Body of pancreas (tissue), 4 donors: ENCODE measurements around the gene IDUA.

Source experiments
- POLR2A ChIP-seq, 3 donors: fragments of 450-650 bp; IDR thresholded peaks; one replicate each; pipeline ENCODE4 v1.6.1; 2016; ENCODE audit warnings: antibody characterized with exemption in 3 of 3, mild to moderate bottlenecking in 2 of 3
- TF ChIP-seq, protein P1 (sequence below), 7 experiments: fragments of 450-650 bp in 4 of 7; fragments of 200-600 bp in 3 of 7; sonication (generic) in 3 of 7; IDR thresholded peaks; one replicate each; pipeline ENCODE4 v1.5.1; 2016 to 2019; ENCODE audit warnings: antibody characterized with exemption in 7 of 7

DNA sequence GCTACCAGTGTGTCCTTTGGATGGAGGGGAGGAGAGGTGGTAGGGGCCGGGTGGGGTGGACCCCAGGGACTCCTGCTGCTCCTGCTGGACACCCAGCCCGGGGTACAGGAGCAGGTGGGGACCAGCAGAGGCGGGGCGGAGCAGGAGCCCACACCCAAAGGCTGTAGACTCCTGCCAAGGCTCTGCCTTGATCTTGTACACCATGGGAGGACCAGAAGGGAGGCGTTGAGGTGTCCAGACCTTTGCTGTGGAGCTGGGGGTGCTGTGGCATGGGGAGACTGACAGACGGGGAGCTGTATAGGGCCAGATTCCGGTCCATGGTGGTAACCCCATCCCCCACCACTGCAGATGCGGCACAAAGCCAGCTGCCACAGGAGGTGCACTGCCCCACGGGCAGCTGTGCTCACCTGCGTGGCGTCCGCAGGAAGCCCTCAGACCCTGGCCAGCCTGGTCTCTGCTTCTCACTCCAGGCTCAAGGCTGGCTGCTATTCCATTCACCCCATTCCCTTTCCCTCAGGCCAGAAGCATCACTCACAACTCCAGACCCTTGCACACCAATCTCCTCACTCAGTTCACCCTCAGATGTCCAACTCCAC, 11.3 kb downstream of the IDUA start:
- TF ChIP-seq, protein P1, sequence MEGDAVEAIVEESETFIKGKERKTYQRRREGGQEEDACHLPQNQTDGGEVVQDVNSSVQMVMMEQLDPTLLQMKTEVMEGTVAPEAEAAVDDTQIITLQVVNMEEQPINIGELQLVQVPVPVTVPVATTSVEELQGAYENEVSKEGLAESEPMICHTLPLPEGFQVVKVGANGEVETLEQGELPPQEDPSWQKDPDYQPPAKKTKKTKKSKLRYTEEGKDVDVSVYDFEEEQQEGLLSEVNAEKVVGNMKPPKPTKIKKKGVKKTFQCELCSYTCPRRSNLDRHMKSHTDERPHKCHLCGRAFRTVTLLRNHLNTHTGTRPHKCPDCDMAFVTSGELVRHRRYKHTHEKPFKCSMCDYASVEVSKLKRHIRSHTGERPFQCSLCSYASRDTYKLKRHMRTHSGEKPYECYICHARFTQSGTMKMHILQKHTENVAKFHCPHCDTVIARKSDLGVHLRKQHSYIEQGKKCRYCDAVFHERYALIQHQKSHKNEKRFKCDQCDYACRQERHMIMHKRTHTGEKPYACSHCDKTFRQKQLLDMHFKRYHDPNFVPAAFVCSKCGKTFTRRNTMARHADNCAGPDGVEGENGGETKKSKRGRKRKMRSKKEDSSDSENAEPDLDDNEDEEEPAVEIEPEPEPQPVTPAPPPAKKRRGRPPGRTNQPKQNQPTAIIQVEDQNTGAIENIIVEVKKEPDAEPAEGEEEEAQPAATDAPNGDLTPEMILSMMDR (IDR thresholded peaks at IDR 0.05), result no peak
- no peak for TF ChIP-seq POLR2A (IDR thresholded peaks at IDR 0.05)
